ENCODE measurements around the gene TUBB3.

DNA sequence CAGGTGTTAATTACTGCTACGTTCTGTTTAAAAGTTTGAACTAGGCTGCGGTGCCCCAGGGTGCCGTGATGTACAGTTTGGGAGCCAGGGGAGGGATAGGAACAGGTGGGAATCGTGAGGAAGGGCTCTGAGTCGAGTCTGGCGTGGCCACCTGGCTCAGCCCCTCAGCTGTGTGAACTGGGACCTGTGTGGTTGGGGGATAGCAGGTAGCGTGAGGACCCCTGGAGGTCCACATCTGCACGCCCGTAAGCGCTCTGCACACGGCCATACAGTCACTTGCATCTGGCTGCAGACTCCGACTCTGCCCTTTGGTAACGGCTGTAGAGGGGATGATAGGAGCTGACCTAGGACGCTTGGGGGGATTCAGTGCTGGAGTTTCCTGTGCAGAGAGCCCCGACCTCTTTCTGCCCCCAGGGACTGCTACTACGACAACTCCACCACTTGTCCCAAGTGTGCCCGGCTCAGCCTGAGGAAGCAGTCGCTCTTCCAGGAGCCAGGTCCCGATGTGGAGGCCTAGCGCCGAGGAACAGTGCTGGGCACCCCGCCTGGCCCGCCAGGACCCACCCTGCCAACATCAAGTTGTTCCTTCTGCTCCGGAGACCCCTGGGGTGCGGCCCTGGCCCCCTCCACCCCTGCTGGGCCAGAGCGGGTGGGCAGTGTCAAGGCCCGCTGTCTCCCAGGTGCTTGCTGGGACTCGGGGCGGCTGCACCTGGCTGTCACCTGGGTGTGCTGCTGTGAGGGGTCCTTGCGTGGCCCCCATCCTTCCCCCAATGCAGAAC is 42.5 kb downstream of the TUBB3 start:
- no peak for TF ChIP-seq POLR2A (IDR thresholded peaks at IDR 0.05)
- TF ChIP-seq, protein P1, sequence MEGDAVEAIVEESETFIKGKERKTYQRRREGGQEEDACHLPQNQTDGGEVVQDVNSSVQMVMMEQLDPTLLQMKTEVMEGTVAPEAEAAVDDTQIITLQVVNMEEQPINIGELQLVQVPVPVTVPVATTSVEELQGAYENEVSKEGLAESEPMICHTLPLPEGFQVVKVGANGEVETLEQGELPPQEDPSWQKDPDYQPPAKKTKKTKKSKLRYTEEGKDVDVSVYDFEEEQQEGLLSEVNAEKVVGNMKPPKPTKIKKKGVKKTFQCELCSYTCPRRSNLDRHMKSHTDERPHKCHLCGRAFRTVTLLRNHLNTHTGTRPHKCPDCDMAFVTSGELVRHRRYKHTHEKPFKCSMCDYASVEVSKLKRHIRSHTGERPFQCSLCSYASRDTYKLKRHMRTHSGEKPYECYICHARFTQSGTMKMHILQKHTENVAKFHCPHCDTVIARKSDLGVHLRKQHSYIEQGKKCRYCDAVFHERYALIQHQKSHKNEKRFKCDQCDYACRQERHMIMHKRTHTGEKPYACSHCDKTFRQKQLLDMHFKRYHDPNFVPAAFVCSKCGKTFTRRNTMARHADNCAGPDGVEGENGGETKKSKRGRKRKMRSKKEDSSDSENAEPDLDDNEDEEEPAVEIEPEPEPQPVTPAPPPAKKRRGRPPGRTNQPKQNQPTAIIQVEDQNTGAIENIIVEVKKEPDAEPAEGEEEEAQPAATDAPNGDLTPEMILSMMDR (IDR thresholded peaks at IDR 0.05) = no peak
